Upper lobe of left lung (tissue), 4 donors: ENCODE measurements around the gene NOSTRIN.

ENCODE experiments used
- CTCF ChIP-seq, 6 experiments: fragments of 450-650 bp in 4 of 6; fragments of 200-600 bp in 2 of 6; sonication (generic) in 2 of 6; IDR thresholded peaks; one replicate each; pipeline ENCODE4 v1.5.1; 2016 to 2019; ENCODE audit warnings: antibody characterized with exemption in 6 of 6
- EP300 ChIP-seq, 4 donors: sonication (generic); formaldehyde crosslinking; IDR thresholded peaks; one replicate each; pipeline ENCODE4 v1.5.1; 2017; ENCODE audit warnings: antibody characterized with exemption in 4 of 4, control low read depth in 2 of 4
- POLR2A ChIP-seq, 4 donors: fragments of 450-650 bp; IDR thresholded peaks; one replicate each; pipeline ENCODE4 v1.5.1; 2016 to 2017; ENCODE audit warnings: antibody characterized with exemption in 4 of 4, mild to moderate bottlenecking in 2 of 4
- POLR2AphosphoS5 ChIP-seq, 2 donors: sonication (generic); formaldehyde crosslinking; IDR thresholded peaks; one replicate each; pipeline ENCODE4 v1.5.1; 2017; ENCODE audit warnings: antibody characterized with exemption in 2 of 2

GRCh38 chr2:168816369-168816768, 13.9 kb downstream of the NOSTRIN start:
- no peak for TF ChIP-seq EP300 (IDR thresholded peaks at IDR 0.05)
- TF ChIP-seq CTCF (IDR thresholded peaks at IDR 0.05), result no peak
- no peak for TF ChIP-seq POLR2AphosphoS5 (IDR thresholded peaks at IDR 0.05)
- TF ChIP-seq POLR2A (IDR thresholded peaks at IDR 0.05), result no peak
